H1 (cell line): ENCODE data around the gene TMEM154. TPM values are rescaled to one million over a fixed set of nuclear protein-coding genes. Genes with fewer than 3 reads are reported as not detected.

Source experiments
- CTCF ChIA-PET: fragments of 300-600 bp; sonication (Branson Sonifier 250); formaldehyde crosslinking; loops from one replicate; lab custom pipeline; 2021; ENCODE audit not compliant: partially characterized antibody; lab: Charles Lee
- POLR2A ChIA-PET: fragments of 300-600 bp; sonication (Branson Sonifier 250); formaldehyde crosslinking; loops from one replicate; lab custom pipeline; 2021; ENCODE audit warnings: inconsistent platforms; ENCODE audit not compliant: partially characterized antibody; lab: Charles Lee
- DNase-seq, 2 experiments: peaks; one replicate each; pipeline versions ENCODE4 v3.0.0 to v3.0.0-alpha.2; 2010 to 2022; ENCODE audit warnings: low spot score in 2 of 2, low read depth in 1 of 2, mixed read lengths in 1 of 2
- FAIRE-seq: peaks from 2 replicates; lab custom pipeline; 2011; peaks lifted over from hg19 to GRCh38; lab: Jason Lieb, UNC
- H2AFZ ChIP-seq: 2 replicates; pipeline ENCODE4 v1.8.1; 2012; ENCODE audit warnings: low read length, inconsistent platforms
- H2AK5ac ChIP-seq: 2 replicates; pipeline ENCODE4 v1.6.1; 2013; ENCODE audit warnings: low read depth, low read length
- H2BK120ac ChIP-seq: replicated peaks from 2 replicates; pipeline ENCODE3; 2013; ENCODE audit warnings: low read depth, low read length, inconsistent platforms
- H2BK12ac ChIP-seq: 2 replicates; pipeline ENCODE4 v1.6.1; 2013; ENCODE audit warnings: low read depth, low read length
- H2BK15ac ChIP-seq: 2 replicates; pipeline ENCODE4 v1.6.1; 2013; ENCODE audit warnings: low read length
- H2BK20ac ChIP-seq: 2 replicates; pipeline ENCODE4 v1.6.1; 2013; ENCODE audit warnings: low read length
- H2BK5ac ChIP-seq: 2 replicates; pipeline ENCODE4 v1.6.1; 2013; ENCODE audit warnings: low read depth, low read length
- H3K14ac ChIP-seq: 2 replicates; pipeline ENCODE4 v1.6.1; 2013; ENCODE audit warnings: inconsistent platforms; ENCODE audit not compliant: insufficient read length
- H3K18ac ChIP-seq: 2 replicates; pipeline ENCODE4 v1.6.1; 2013; ENCODE audit warnings: low read length; ENCODE audit errors: extremely low read depth
- H3K23ac ChIP-seq: 2 replicates; pipeline ENCODE4 v1.6.1; 2013; ENCODE audit warnings: inconsistent platforms; ENCODE audit not compliant: insufficient read length
- H3K23me2 ChIP-seq: 2 replicates; pipeline ENCODE4 v1.6.1; 2013; ENCODE audit warnings: low read depth, low read length
- H3K27ac ChIP-seq: 2 replicates; pipeline ENCODE4 v1.6.1; 2011; ENCODE audit warnings: low read depth, low read length, inconsistent platforms
- H3K27me3 ChIP-seq, 4 experiments: replicated peaks in 1 of 4; 1 replicate in 1 of 4; 2 replicates in 3 of 4; pipeline versions ENCODE4 v1.6.1 to v1.8.1; 2011 to 2013; ENCODE audit warnings: low read length in 3 of 4, mild to moderate bottlenecking in 3 of 4, inconsistent platforms in 2 of 4, mixed read lengths in 2 of 4, moderate library complexity in 1 of 4; ENCODE audit not compliant: control insufficient read depth in 3 of 4, insufficient read depth in 3 of 4; ENCODE audit errors: extremely low read depth in 1 of 4
- H3K36me3 ChIP-seq, 4 experiments: 2 replicates each; pipeline versions ENCODE4 v1.6.1 to v1.8.1; 2011 to 2013; ENCODE audit warnings: mild to moderate bottlenecking in 4 of 4, low read length in 3 of 4, moderate library complexity in 2 of 4, control low read depth in 1 of 4, inconsistent platforms in 1 of 4; ENCODE audit not compliant: insufficient read depth in 4 of 4, control insufficient read depth in 2 of 4
- H3K4ac ChIP-seq: replicated peaks from 2 replicates; pipeline ENCODE3; 2013; ENCODE audit warnings: low read length, low read depth, mixed read lengths, inconsistent platforms; ENCODE audit not compliant: insufficient read length
- H3K4me1 ChIP-seq, 4 experiments: replicated peaks in 1 of 4; 1 replicate in 1 of 4; 2 replicates in 3 of 4; pipeline versions ENCODE4 v1.6.1 to v1.8.1; 2011 to 2013; ENCODE audit warnings: low read length in 3 of 4, inconsistent platforms in 2 of 4, mixed read lengths in 1 of 4; ENCODE audit not compliant: insufficient read depth in 4 of 4, control insufficient read depth in 3 of 4
- H3K4me2 ChIP-seq, 2 experiments: 2 replicates each; pipeline versions ENCODE4 v1.6.1 to v1.8.1; 2011 to 2013; ENCODE audit warnings: low read depth in 2 of 2, low read length in 2 of 2, control low read depth in 1 of 2, inconsistent platforms in 1 of 2, mild to moderate bottlenecking in 1 of 2; ENCODE audit not compliant: insufficient read depth in 1 of 2
- H3K4me3 ChIP-seq, 4 experiments: fragments of 200-600, 300-600 bp in 1 of 4; sonication (generic), shearing (Covaris generic), sonication (Bioruptor Twin) in 1 of 4; 2 replicates each; pipeline versions ENCODE4 v1.5.1 to v1.8.1; 2011 to 2016; ENCODE audit warnings: low read length in 4 of 4, low read depth in 3 of 4, control low read depth in 2 of 4, inconsistent platforms in 2 of 4, mild to moderate bottlenecking in 2 of 4, mixed read lengths in 1 of 4, moderate library complexity in 1 of 4; ENCODE audit not compliant: insufficient read depth in 2 of 4; ENCODE audit errors: extremely low read depth in 1 of 4
- H3K56ac ChIP-seq: replicated peaks from 2 replicates; pipeline ENCODE3; 2013; ENCODE audit warnings: low read depth, mild to moderate bottlenecking, mixed read lengths, low read length, inconsistent platforms; ENCODE audit not compliant: insufficient read length
- H3K79me1 ChIP-seq: 2 replicates; pipeline ENCODE4 v1.6.1; 2013; ENCODE audit warnings: low read depth, low read length, control low read depth
- H3K79me2 ChIP-seq, 2 experiments: 2 replicates each; pipeline versions ENCODE4 v1.6.1 to v1.8.1; 2012 to 2013; ENCODE audit warnings: low read length in 2 of 2, mild to moderate bottlenecking in 2 of 2, inconsistent platforms in 1 of 2; ENCODE audit not compliant: insufficient read depth in 2 of 2, control insufficient read depth in 1 of 2
- H3K9ac ChIP-seq, 4 experiments: replicated peaks in 1 of 4; 1 replicate in 1 of 4; 2 replicates in 3 of 4; pipeline versions ENCODE4 v1.6.1 to v1.8.1; 2011 to 2013; ENCODE audit warnings: low read depth in 3 of 4, low read length in 3 of 4, control low read depth in 2 of 4, mild to moderate bottlenecking in 2 of 4, moderate library complexity in 2 of 4, inconsistent platforms in 1 of 4; ENCODE audit errors: extremely low read depth in 1 of 4
- H3K9me3 ChIP-seq, 2 experiments: 2 replicates each; pipeline versions ENCODE4 v1.6.1 to v1.8.1; 2012 to 2013; ENCODE audit warnings: mild to moderate bottlenecking in 2 of 2, moderate library complexity in 2 of 2, control low read depth in 1 of 2, inconsistent platforms in 1 of 2, low read depth in 1 of 2, low read length in 1 of 2, mixed read lengths in 1 of 2; ENCODE audit not compliant: insufficient read depth in 2 of 2
- H4K20me1 ChIP-seq, 2 experiments: replicated peaks in 1 of 2; 2 replicates each; pipeline versions ENCODE3 to v1.8.1; 2011 to 2013; ENCODE audit warnings: inconsistent platforms in 2 of 2, low read length in 2 of 2, mild to moderate bottlenecking in 1 of 2; ENCODE audit not compliant: insufficient read depth in 2 of 2, control insufficient read depth in 1 of 2
- H4K5ac ChIP-seq: 2 replicates; pipeline ENCODE4 v1.6.1; 2013; ENCODE audit warnings: low read length, low read depth, mixed read lengths, inconsistent platforms; ENCODE audit not compliant: insufficient read length
- H4K8ac ChIP-seq: 2 replicates; pipeline ENCODE4 v1.8.0; 2013; ENCODE audit warnings: mild to moderate bottlenecking, moderate library complexity, low read length, inconsistent platforms; ENCODE audit not compliant: insufficient read depth; ENCODE audit errors: extremely low read depth
- H4K91ac ChIP-seq: replicated peaks from 2 replicates; pipeline ENCODE3; 2013; ENCODE audit warnings: low read length, mixed read lengths, inconsistent platforms; ENCODE audit not compliant: insufficient read length
- HDAC2 ChIP-seq, 2 experiments: fragments of 300-600 bp in 1 of 2; sonication (generic) in 1 of 2; IDR thresholded peaks; 2 replicates each; pipeline ENCODE4 v1.6.1; 2011 to 2012; ENCODE audit warnings: low read depth in 2 of 2, low read length in 2 of 2, mild to moderate bottlenecking in 2 of 2, moderate library complexity in 2 of 2, borderline replicate concordance in 1 of 2, inconsistent platforms in 1 of 2
- NANOG ChIP-seq: IDR thresholded peaks from 2 replicates; pipeline ENCODE4 v1.6.1; 2011; ENCODE audit warnings: low read length, low read depth, mild to moderate bottlenecking, inconsistent platforms; ENCODE audit not compliant: insufficient read depth, poor library complexity, severe bottlenecking
- POLR2AphosphoS5 ChIP-seq: IDR thresholded peaks from 2 replicates; pipeline ENCODE4 v1.6.1; 2011; ENCODE audit warnings: low read depth, low read length
- SUZ12 ChIP-seq: fragments of 200-600 bp; sonication (generic); IDR thresholded peaks from 2 replicates; pipeline ENCODE4 v1.6.1; 2012; ENCODE audit warnings: mild to moderate bottlenecking, inconsistent platforms, low read length, moderate library complexity, mixed read lengths
- WGBS, 2 experiments: shearing (Covaris generic) in 1 of 2; methylation state at CpG; one replicate each; pipeline versions ENCODE4 v1.1.6 to v1.1.7; 2013 to 2015; ENCODE audit warnings: low lambda C conversion rate in 2 of 2, mixed read lengths in 2 of 2, inconsistent platforms in 1 of 2, low coverage in 1 of 2, missing lambda C conversion rate in 1 of 2; ENCODE audit not compliant: insufficient replicate concordance in 2 of 2, insufficient coverage in 1 of 2, insufficient read length in 1 of 2; ENCODE audit errors: extremely low coverage in 1 of 2, missing lambda C conversion rate in 1 of 2; 5-methylcytosine and 5-hydroxymethylcytosine counted together
- polyA plus RNA-seq, 7 experiments: library from polyadenylated mRNA; depleted of rRNA in 3 of 7; stranded (reverse) in 5 of 7; unstranded in 2 of 7; fragments of >200 nt in 5 of 7; fragments of 200-250 nt in 2 of 7; gene quantifications; 1 replicate in 5 of 7; 2 replicates in 1 of 7; 4 replicates in 1 of 7; pipeline versions ENCODE4 v1.2.1 to v1.2.3, GENCODE V29; 2011 to 2013; ENCODE audit warnings: missing spikeins in 2 of 7, mixed read lengths in 2 of 7
- total RNA-seq: library from RNA; stranded (reverse); fragmentation: NEBNext Ultra II Directional; extraction: Animal tissue kit (Norgen Biotek cat#: 25700); gene quantifications from 2 replicates; pipeline ENCODE4 v1.2.1, GENCODE V29; 2021

The TMEM154 gene
- total and polyA plus RNA-seq, 2 of the 8 experiments (the other 6 are each of a cell fraction or from before 2014, with no cell fraction given), result 0.33 to 1.2 TPM

DNA sequence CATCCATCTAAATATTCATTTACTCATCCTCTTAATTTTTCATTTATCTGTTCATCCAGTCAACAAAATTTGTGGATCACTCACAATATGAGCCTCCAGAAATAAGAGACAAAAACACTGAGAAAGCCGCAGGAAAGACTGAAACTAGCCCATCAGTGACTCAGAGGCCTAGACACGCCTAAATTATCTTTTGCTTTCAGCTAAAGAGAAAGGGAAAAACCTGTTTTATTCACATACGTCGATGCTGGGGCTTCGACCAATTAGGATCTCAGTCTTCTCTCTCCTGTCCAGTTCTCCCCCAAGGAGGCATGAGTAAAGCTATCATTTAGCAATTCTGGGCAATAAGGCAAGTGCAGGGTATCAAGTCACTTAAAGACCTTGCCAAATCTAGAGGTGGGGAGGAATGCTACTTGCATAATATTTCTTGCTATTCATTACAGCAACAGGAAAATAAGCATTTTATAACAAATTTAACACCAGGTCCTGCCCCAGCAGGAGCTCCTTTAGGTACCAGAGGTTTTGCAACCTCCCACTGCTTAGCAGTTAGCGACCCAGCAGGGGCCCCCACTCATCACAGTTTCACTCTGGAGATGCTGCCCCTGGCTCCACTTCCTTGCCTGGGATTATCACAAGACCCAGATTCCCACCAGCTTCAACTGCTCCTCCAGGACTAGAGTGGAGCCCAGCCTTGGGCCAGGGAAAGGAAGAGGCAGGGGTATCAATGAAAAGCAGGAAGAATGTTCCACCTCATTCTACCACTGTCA is 30.1 kb upstream of the TMEM154 start:
- Histone ChIP-seq H3K9me3 (0 out of 4 replicates have a peak, but pooled peaks cover 0 to under 1% of the 10 kb centered on the region in 2 experiments), H3K79me2 (no peaks in the 10 kb centered on the region), H3K4ac (no peak overlapping the region), H3K79me1 (no peaks in the 10 kb centered on the region)
- TF ChIP-seq SUZ12 (no peak), HDAC2 (IDR thresholded peaks at IDR 0.05; ENCODE audit: borderline replicate concordance in 1 of 2, low read depth in 2 of 2, low read length in 2 of 2) (0 out of 4 replicates have a peak, but pooled peaks of 1 of the 2 experiments have one; percentile 31), NANOG (peak; percentile 82), POLR2AphosphoS5 (no peak)
- TF ChIP-seq, all 59 proteins: peak for 2
- H3K36me3 ChIP-seq, result no peaks in the 10 kb centered on the region
- no peak overlapping the region for H3K56ac ChIP-seq
- H2BK15ac ChIP-seq, result 0 out of 2 replicates have a peak overlapping the region, but pooled peaks have one; percentile 94
- DNase-seq, result no peak
- H4K20me1 ChIP-seq, result no peaks in the 10 kb centered on the region
- H2BK5ac ChIP-seq, result no peak overlapping the region
- H4K91ac ChIP-seq, result no peak overlapping the region
- no peak overlapping the region for H2BK120ac ChIP-seq
- H3K23me2 ChIP-seq, result no peaks in the 10 kb centered on the region
- H3K4me2 ChIP-seq, result peak overlapping the region in 1 of 2 experiments; percentile 23; a peak in 1 of 4 replicates
- no peak overlapping the region for H2BK20ac ChIP-seq
- no peak for FAIRE-seq
- H3K23ac ChIP-seq, result no peak overlapping the region
- H4K8ac ChIP-seq, result no peak overlapping the region
- H3K14ac ChIP-seq, result no peak overlapping the region
- ChIA-PET POLR2A (interaction anchor here (0.8 kb wide), 1 partner anchor 10 kb away, joined by 3 read pairs; no protein-coding TSS in a partner anchor), CTCF (interaction anchor here (0.6 to 1.2 kb wide), 7 partner anchors 12 to 1116 kb away, joined by 3 to 4 read pairs (median 4); no protein-coding TSS in a partner anchor)
- H3K27me3 ChIP-seq, result no peaks in the 10 kb centered on the region
- no peak overlapping the region for H2BK12ac ChIP-seq
- no peak overlapping the region for H3K9ac ChIP-seq
- H2AK5ac ChIP-seq, result 0 out of 2 replicates have a peak overlapping the region, but pooled peaks have one; percentile 78
- H2AFZ ChIP-seq, result no peak overlapping the region
- no peak overlapping the region for H3K27ac ChIP-seq
- no peak overlapping the region for H4K5ac ChIP-seq
- H3K4me1 ChIP-seq, result peaks cover 5 to 21% (median 12%) of the 10 kb centered on the region in 4 experiments; a peak in 5 of 7 replicates
- peak overlapping the region; percentile 63; the same call in 1 of the 2 replicates for H3K18ac ChIP-seq
- WGBS, 2 experiments, result 70% methylated on average over 6 of the region's 6 CpGs; no CpG with 5 or more reads in 1 of the 2 experiments
- no peak overlapping the region for H3K4me3 ChIP-seq
